GM12878 (cell line): ENCODE data around the gene IFIT5.

ENCODE experiments used
- EZH2 ChIP-seq: IDR thresholded peaks from 2 replicates; pipeline ENCODE4 v1.6.1; 2012; ENCODE audit warnings: low read depth, mild to moderate bottlenecking, control low read depth, inconsistent platforms, low read length, borderline replicate concordance; ENCODE audit not compliant: control insufficient read depth
- GABPA ChIP-seq: IDR thresholded peaks from 2 replicates; pipeline ENCODE4 v1.6.1; 2014; ENCODE audit warnings: antibody characterized with exemption, low read depth, mild to moderate bottlenecking, inconsistent platforms
- MEF2A ChIP-seq: IDR thresholded peaks from 2 replicates; pipeline ENCODE4 v1.6.1; 2011; ENCODE audit warnings: low read depth, mild to moderate bottlenecking, low read length, moderate library complexity; ENCODE audit not compliant: insufficient read depth
- MXI1 ChIP-seq: fragments of 150-350 bp; IDR thresholded peaks from 2 replicates; pipeline ENCODE4 v1.6.1; 2011; ENCODE audit warnings: low read depth, mild to moderate bottlenecking, inconsistent platforms, low read length, improper control_type of control experiment
- MYB ChIP-seq: fragments of 150-350 bp; IDR thresholded peaks from 2 replicates; pipeline ENCODE4 v1.6.1; 2014; ENCODE audit warnings: mild to moderate bottlenecking, low read depth, low read length, borderline replicate concordance
- POLR2A ChIP-seq: IDR thresholded peaks from 2 replicates; pipeline ENCODE4 v1.6.1; 2011; ENCODE audit warnings: low read depth, mild to moderate bottlenecking, low read length
- RCOR1 ChIP-seq: conservative IDR thresholded peaks from 2 replicates; pipeline ENCODE4 v1.6.1; 2012; ENCODE audit warnings: low read depth, low read length, improper control_type of control experiment
- SREBF2 ChIP-seq: IDR thresholded peaks from 2 replicates; pipeline ENCODE4 v1.6.1; 2012; ENCODE audit warnings: mild to moderate bottlenecking, low read length
- TAF1 ChIP-seq: IDR thresholded peaks from 2 replicates; pipeline ENCODE4 v1.6.1; 2011; ENCODE audit warnings: mild to moderate bottlenecking, low read depth, low read length, borderline replicate concordance
- ZSCAN29 ChIP-seq: fragments of 450-650 bp; IDR thresholded peaks from 2 replicates; pipeline ENCODE4 v1.6.1; 2017; ENCODE audit warnings: mild to moderate bottlenecking, moderate library complexity
- ZZZ3 ChIP-seq: IDR thresholded peaks from 2 replicates; pipeline ENCODE4 v1.6.1; 2011; ENCODE audit warnings: low read depth; ENCODE audit not compliant: control insufficient read depth, insufficient read length
- TF ChIP-seq, protein P1 (sequence below), 3 experiments: IDR thresholded peaks in 2 of 3; conservative IDR thresholded peaks in 1 of 3; 2 replicates each; pipeline ENCODE4 v1.5.1; 2011; ENCODE audit warnings: low read depth in 3 of 3, low read length in 3 of 3, mild to moderate bottlenecking in 3 of 3, control low read depth in 2 of 3, moderate library complexity in 2 of 3, inconsistent platforms in 1 of 3, mixed read lengths in 1 of 3; ENCODE audit not compliant: control insufficient read depth in 2 of 3, insufficient read depth in 1 of 3; ENCODE audit errors: extremely low read depth in 1 of 3
- TF ChIP-seq, protein P2 (sequence below): IDR thresholded peaks from 2 replicates; pipeline ENCODE4 v1.6.1; 2012; ENCODE audit warnings: mild to moderate bottlenecking, low read depth, low read length

DNA sequence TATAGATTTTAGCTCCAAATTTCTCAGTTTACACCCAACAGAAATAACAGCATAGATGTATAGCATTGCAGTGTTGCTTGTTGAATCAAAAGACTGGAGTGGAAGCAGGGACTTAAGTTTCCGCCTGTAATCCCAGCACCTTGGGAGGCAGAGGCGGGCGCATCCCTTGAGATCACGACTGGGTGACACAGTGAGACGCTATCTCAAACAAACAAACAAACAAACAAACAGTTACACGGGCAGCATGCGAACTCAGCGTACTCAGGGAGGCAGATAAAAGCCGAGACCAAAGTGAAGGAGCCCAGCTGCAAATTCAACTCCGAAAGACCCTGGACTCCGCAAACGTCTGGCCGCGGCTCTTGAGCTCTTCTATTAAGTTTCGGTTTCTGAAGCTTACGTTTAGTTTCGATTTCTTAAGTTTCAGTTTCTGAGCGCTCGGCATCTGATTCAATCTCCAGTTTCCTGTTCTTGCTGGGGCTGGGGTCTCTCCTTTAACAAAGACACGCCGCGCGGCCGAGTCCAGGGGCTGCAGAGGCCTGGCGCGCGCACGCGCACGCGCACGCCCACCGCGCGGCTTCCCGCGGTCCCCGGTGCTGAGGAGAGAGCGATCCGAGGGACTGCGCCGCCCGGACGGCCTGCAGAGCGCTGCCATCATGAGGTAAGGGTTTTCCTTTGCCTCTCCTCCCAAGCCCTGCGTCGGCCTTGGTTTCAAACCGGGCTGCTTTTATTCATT is at the start of gene IFIT5:
- no peak for TF ChIP-seq SREBF2
- TF ChIP-seq, protein P1, sequence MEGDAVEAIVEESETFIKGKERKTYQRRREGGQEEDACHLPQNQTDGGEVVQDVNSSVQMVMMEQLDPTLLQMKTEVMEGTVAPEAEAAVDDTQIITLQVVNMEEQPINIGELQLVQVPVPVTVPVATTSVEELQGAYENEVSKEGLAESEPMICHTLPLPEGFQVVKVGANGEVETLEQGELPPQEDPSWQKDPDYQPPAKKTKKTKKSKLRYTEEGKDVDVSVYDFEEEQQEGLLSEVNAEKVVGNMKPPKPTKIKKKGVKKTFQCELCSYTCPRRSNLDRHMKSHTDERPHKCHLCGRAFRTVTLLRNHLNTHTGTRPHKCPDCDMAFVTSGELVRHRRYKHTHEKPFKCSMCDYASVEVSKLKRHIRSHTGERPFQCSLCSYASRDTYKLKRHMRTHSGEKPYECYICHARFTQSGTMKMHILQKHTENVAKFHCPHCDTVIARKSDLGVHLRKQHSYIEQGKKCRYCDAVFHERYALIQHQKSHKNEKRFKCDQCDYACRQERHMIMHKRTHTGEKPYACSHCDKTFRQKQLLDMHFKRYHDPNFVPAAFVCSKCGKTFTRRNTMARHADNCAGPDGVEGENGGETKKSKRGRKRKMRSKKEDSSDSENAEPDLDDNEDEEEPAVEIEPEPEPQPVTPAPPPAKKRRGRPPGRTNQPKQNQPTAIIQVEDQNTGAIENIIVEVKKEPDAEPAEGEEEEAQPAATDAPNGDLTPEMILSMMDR (IDR thresholded peaks at IDR 0.05 in 2 of 3, conservative IDR thresholded peaks at IDR 0.05 in 1 of 3; ENCODE audit: control insufficient read depth in 2 of 3, extremely low read depth in 1 of 3, insufficient read depth in 1 of 3, low read depth in 3 of 3, low read length in 3 of 3): no peak
- no peak for TF ChIP-seq MYB
- no peak for TF ChIP-seq RCOR1
- TF ChIP-seq MEF2A: no peak
- TF ChIP-seq MXI1: peak; percentile 37; the same call in 1 of the 2 replicates
- no peak for TF ChIP-seq EZH2
- TF ChIP-seq ZSCAN29: no peak
- TF ChIP-seq GABPA: 0 out of 2 replicates have a peak, but pooled peaks have one; percentile 27
- TF ChIP-seq POLR2A: peak; percentile 57
- TF ChIP-seq ZZZ3: no peak
- TF ChIP-seq, protein P2, sequence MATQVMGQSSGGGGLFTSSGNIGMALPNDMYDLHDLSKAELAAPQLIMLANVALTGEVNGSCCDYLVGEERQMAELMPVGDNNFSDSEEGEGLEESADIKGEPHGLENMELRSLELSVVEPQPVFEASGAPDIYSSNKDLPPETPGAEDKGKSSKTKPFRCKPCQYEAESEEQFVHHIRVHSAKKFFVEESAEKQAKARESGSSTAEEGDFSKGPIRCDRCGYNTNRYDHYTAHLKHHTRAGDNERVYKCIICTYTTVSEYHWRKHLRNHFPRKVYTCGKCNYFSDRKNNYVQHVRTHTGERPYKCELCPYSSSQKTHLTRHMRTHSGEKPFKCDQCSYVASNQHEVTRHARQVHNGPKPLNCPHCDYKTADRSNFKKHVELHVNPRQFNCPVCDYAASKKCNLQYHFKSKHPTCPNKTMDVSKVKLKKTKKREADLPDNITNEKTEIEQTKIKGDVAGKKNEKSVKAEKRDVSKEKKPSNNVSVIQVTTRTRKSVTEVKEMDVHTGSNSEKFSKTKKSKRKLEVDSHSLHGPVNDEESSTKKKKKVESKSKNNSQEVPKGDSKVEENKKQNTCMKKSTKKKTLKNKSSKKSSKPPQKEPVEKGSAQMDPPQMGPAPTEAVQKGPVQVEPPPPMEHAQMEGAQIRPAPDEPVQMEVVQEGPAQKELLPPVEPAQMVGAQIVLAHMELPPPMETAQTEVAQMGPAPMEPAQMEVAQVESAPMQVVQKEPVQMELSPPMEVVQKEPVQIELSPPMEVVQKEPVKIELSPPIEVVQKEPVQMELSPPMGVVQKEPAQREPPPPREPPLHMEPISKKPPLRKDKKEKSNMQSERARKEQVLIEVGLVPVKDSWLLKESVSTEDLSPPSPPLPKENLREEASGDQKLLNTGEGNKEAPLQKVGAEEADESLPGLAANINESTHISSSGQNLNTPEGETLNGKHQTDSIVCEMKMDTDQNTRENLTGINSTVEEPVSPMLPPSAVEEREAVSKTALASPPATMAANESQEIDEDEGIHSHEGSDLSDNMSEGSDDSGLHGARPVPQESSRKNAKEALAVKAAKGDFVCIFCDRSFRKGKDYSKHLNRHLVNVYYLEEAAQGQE: no peak
- TF ChIP-seq TAF1: peak; percentile 62; the same call in 1 of the 2 replicates
